SK-N-MC (cell line): ENCODE data around the gene DLEC1.
"Not testable (repeated sequence)": the region's sequence is repeated elsewhere in the genome, so short reads cannot be mapped to it uniquely, and the experiment has no call there.

Experiments
- DNase-seq: peaks from one replicate; pipeline ENCODE4 v3.0.0-alpha.2; 2011; ENCODE audit warnings: low read depth, low spot score
- H3K27ac ChIP-seq: fragments of 200-600 bp; sonication (generic); 2 replicates; pipeline ENCODE4 v1.5.1; 2016; ENCODE audit warnings: mixed run types
- H3K36me3 ChIP-seq: fragments of 200-600 bp; sonication (generic); 2 replicates; pipeline ENCODE4 v1.6.1; 2017; ENCODE audit warnings: antibody characterized with exemption, low read length, mixed read lengths; ENCODE audit not compliant: insufficient read depth
- H3K4me3 ChIP-seq: fragments of 200-600 bp; sonication (generic); 2 replicates; pipeline ENCODE4 v1.5.1; 2016
- H3K9ac ChIP-seq: fragments of 200-600 bp; sonication (generic); 2 replicates; pipeline ENCODE4 v1.8.0; 2017; ENCODE audit warnings: mixed run types, mixed read lengths; ENCODE audit not compliant: insufficient read length
- H3K9me3 ChIP-seq: fragments of 200-600 bp; sonication (generic); 2 replicates; pipeline ENCODE4 v1.6.1; 2017; ENCODE audit warnings: low read depth, mild to moderate bottlenecking, antibody characterized with exemption, low read length, moderate library complexity, mixed read lengths
- EZH2 ChIP-seq: fragments of 200-600 bp; sonication (generic); IDR thresholded peaks from one replicate; pipeline ENCODE4 v1.6.1; 2017; ENCODE audit warnings: antibody characterized with exemption
- FOXP2 ChIP-seq: optimal IDR thresholded peaks from 2 replicates; pipeline ENCODE3; 2011; ENCODE audit warnings: mild to moderate bottlenecking, moderate library complexity; ENCODE audit not compliant: insufficient read depth; ENCODE audit errors: extremely low read length, control extremely low read depth
- POLR2AphosphoS5 ChIP-seq: IDR thresholded peaks from 2 replicates; pipeline ENCODE4 v1.6.1; 2012; ENCODE audit warnings: mild to moderate bottlenecking, low read depth, low read length, borderline replicate concordance

The DLEC1 gene

DNA sequence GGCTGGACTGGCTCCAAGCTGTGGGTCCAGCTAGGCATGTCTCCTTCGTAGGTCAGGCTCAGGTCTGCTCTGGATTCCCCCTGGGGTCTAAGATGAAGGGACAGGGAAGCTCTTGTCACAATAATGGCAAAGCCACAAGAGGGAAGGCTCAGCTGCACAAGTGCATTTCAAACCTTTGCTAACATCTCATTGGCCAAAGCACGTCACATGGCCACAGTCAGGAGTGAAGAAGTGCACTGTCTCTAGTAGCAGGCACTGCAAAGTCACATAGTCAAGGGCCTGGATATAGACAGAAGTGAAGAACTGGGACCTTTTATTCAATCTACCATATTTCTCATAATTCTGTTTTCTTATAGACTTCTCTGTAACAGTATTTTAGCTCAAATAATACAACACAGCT is 20.1 kb downstream of the DLEC1 start:
- Histone ChIP-seq H3K9me3 (no peaks in the 10 kb centered on the region), H3K9ac (no peak overlapping the region), H3K27ac (no peak overlapping the region), H3K36me3 (no peaks in the 10 kb centered on the region), H3K4me3 (no peak overlapping the region)
- TF ChIP-seq EZH2 (no peak), FOXP2 (no peak), POLR2AphosphoS5 (no peak)
- DNase-seq: no peak

DNA sequence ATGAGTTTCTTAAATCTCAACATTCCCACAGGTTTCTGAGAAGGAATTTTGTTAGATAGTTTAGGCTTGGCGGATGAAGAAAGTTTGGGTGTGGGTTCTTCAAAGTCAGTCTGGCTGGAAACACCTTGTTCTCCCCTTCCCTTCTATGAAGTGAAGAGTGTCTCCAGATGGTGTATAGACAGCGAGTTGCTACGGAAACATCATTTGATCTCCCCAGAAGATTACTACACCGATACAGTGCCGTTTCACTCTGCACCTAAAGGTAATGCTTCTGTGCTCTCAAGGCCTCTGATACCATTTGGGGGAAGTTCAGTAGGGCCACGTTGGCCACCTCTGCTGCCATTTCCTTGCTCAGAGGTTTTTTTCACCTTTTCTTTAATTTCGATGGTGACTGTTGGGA is 20.6 kb downstream of the DLEC1 start:
- DNase-seq: no peak
- H3K9me3 ChIP-seq: no peaks in the 10 kb centered on the region
- H3K36me3 ChIP-seq: no peaks in the 10 kb centered on the region
- TF ChIP-seq POLR2AphosphoS5 (no peak), EZH2 (no peak), FOXP2 (no peak)
- no peak overlapping the region for H3K4me3 ChIP-seq
- no peak overlapping the region for H3K9ac ChIP-seq
- no peak overlapping the region for H3K27ac ChIP-seq

DNA sequence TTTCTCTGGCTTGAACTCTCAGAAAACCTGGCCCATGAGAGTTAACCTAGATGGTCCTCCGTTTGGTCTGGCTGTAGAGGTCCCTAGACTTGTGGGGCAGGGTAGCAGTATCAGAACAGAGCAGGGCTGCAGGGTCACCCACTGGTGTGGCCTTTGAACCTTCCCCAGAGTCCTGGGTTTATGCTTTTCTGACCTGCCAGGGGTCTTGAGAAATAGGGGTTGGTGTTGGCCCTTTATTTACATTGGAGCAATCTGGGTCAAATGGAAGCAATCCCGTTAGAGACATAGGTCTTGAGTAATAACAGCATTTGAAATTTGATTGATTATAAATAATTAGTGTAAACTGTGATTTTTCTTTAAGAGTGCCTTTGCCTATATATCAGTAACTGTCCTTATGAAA is 23.8 kb downstream of the DLEC1 start:
- no peak for DNase-seq
- Histone ChIP-seq H3K9ac (no peak overlapping the region), H3K27ac (no peak overlapping the region), H3K36me3 (no peaks in the 10 kb centered on the region), H3K9me3 (no peaks in the 10 kb centered on the region), H3K4me3 (no peak overlapping the region)
- TF ChIP-seq EZH2 (no peak), POLR2AphosphoS5 (no peak), FOXP2 (no peak)

GRCh38 chr3:38064453-38064852 is 25.4 kb downstream of the DLEC1 start:
- H3K36me3 ChIP-seq, H3K9ac ChIP-seq, H3K4me3 ChIP-seq, H3K9me3 ChIP-seq, H3K27ac ChIP-seq, DNase-seq: not testable (repeated sequence)

DNA sequence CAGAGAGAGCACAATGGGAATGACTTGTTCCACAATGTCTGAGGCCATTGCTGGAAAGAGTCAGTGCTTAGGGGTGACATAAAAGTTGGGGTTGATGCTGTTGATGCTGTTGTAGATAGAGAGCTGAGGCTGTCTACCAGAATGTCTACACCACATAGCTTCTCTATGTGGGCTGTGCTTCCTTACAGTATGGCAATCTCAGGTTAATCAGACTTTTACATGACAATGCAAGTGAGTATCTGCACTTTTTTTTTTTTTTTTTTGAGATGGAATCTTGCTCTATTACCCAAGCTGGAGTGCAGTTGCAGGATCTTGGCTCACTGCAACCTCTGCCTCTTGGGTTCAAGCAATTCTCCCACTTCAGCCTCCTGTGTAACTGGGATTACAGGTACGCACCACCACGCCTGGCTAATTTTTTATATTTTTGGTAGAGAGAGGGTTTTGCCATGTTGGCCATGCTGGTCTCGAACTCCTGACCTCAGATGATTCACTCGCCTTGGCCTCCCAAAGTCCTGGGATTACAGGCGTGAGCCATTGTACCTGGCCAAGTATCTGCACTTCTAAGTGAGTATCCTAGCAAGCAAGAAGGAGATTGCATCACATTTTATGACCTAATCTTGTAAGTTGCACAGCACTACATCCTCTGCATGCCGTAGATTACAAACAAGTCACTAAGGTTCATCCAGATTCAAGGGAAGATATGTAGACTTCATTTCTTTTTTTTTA is 28.7 kb downstream of the DLEC1 start:
- H3K9ac ChIP-seq: no peak overlapping the region
- H3K4me3 ChIP-seq: no peak overlapping the region
- no peaks in the 10 kb centered on the region for H3K36me3 ChIP-seq
- no peak for DNase-seq
- TF ChIP-seq FOXP2 (no peak), POLR2AphosphoS5 (no peak), EZH2 (no peak)
- no peak overlapping the region for H3K27ac ChIP-seq
- H3K9me3 ChIP-seq: no peaks in the 10 kb centered on the region

- TF ChIP-seq POLR2AphosphoS5: no peak
- no peak for TF ChIP-seq EZH2
- no peak for TF ChIP-seq FOXP2
- H3K9ac ChIP-seq: no peak overlapping the region
- no peak overlapping the region for H3K27ac ChIP-seq
- no peaks in the 10 kb centered on the region for H3K36me3 ChIP-seq
- no peak for DNase-seq
- no peaks in the 10 kb centered on the region for H3K9me3 ChIP-seq
- H3K4me3 ChIP-seq: no peak overlapping the region
Observed at GRCh38 chr3:38070013-38070412, 31.0 kb downstream of the DLEC1 start.

DNA sequence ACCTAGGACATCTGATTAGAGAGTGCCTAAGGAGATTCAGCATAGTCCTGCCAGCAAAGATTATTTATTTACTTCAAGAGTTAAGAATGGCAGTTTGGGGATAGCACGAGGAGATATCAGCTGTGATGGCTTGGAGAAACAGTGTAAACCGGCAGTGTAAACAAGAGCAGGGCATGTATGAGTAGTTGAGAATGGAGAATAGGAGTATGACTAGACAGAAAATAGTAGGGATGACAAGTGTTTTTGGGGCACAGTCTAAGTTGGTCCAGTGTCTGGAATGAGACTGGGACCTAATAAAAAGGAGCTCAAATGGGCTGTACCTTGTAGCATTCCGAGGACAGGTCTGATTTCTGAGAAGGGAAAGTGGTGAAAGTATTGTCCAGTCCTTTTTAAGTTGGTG is 38.1 kb downstream of the DLEC1 start:
- not testable (repeated sequence) for H3K9ac ChIP-seq, H3K27ac ChIP-seq, H3K4me3 ChIP-seq, DNase-seq, H3K9me3 ChIP-seq, H3K36me3 ChIP-seq

- DNase-seq, H3K9me3 ChIP-seq, H3K9ac ChIP-seq, H3K36me3 ChIP-seq, H3K27ac ChIP-seq, H3K4me3 ChIP-seq: not testable (repeated sequence)
Observed at GRCh38 chr3:38082296-38082695, 43.3 kb downstream of the DLEC1 start.

GRCh38 chr3:38083254-38083653 is 44.2 kb downstream of the DLEC1 start:
- H3K36me3 ChIP-seq, H3K9me3 ChIP-seq, H3K4me3 ChIP-seq, DNase-seq, H3K27ac ChIP-seq, H3K9ac ChIP-seq: not testable (repeated sequence)

DNA sequence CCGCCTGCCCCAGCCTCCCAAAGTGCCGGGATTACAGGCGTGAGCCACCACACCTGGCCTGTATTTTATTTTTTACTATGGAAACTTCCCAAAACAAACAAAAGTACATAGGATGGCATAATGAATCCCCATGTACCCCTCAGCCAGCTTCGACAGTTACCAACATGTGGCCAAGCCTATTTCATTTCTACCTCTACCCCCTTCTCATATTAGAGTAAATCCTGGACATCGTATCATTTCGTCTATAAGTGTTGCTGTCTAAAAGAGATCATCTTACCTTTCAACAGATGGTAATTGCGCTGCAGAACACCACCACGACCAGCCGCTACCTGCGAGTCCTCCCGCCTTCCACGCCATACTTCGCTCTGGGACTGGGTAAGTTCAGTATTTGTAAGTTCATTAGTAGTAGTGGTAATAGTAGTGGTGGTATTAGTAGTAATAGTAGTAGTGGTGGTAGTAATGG is 44.9 kb downstream of the DLEC1 start:
- H3K9ac ChIP-seq: no peak overlapping the region
- no peak overlapping the region for H3K4me3 ChIP-seq
- no peaks in the 10 kb centered on the region for H3K9me3 ChIP-seq
- TF ChIP-seq FOXP2: no peak
- no peak for TF ChIP-seq POLR2AphosphoS5
- no peak overlapping the region for H3K27ac ChIP-seq
- no peaks in the 10 kb centered on the region for H3K36me3 ChIP-seq
- DNase-seq: no peak
